Breast epithelium (tissue), 3 donors: ENCODE measurements around the gene ORAI2.

Experiments used
- CTCF ChIP-seq, 3 donors: fragments of 450-650 bp; IDR thresholded peaks; one replicate each; pipeline ENCODE4 v1.5.1; 2016 to 2017; ENCODE audit warnings: antibody characterized with exemption in 3 of 3, mild to moderate bottlenecking in 3 of 3, moderate library complexity in 3 of 3
- POLR2A ChIP-seq: fragments of 450-650 bp; IDR thresholded peaks from one replicate; pipeline ENCODE4 v1.6.1; 2016; ENCODE audit warnings: antibody characterized with exemption, mild to moderate bottlenecking, moderate library complexity
- POLR2AphosphoS5 ChIP-seq, 3 donors: sonication (generic); formaldehyde crosslinking; IDR thresholded peaks; one replicate each; pipeline ENCODE4 v1.6.1; 2017; ENCODE audit warnings: antibody characterized with exemption in 3 of 3

- no peak for TF ChIP-seq CTCF (IDR thresholded peaks at IDR 0.05)
- TF ChIP-seq POLR2AphosphoS5 (IDR thresholded peaks at IDR 0.05): no peak
- no peak for TF ChIP-seq POLR2A
These were observed 39.0 kb downstream of the ORAI2 start for GRCh38 chr7:102472126-102473041.
